NOMO-1 treated with DMSO at 0.1 percent for 48 hours (cell line): ENCODE results near the gene POLR2I.

Experiments used
- DNase-seq: peaks from one replicate; lab custom pipeline; 2025; ENCODE audit not compliant: unreplicated experiment; lab: John Stamatoyannopoulos, UW

POLR2I gene

GRCh38 chr19:36114721-36115452 is at the start of gene POLR2I:
POLR2I (minus strand) TSS chr19:36114875; CDS start chr19:36114856, 19 bp downstream.
- DNase-seq, result peak; percentile 100

GRCh38 chr19:36163813-36164212 is 49.1 kb upstream of the POLR2I start:
- no peak for DNase-seq

- DNase-seq, result no peak
These were observed 46.3 kb upstream of the POLR2I start for GRCh38 chr19:36160821-36161596.

GRCh38 chr19:36153126-36153525 is 38.5 kb upstream of the POLR2I start:
- DNase-seq, result no peak

GRCh38 chr19:36152352-36153091 is 37.8 kb upstream of the POLR2I start, which contains the start of gene COX7A1:
COX7A1 (minus strand) TSS chr19:36152447; CDS start chr19:36152407, 40 bp downstream.
- DNase-seq, result no peak

GRCh38 chr19:36152019-36152351 is 37.3 kb upstream of the POLR2I start:
- DNase-seq, result no peak

GRCh38 chr19:36151144-36152018 is 36.7 kb upstream of the POLR2I start:
- no peak for DNase-seq

- no peak for DNase-seq
These were observed 35.9 kb upstream of the POLR2I start for GRCh38 chr19:36150586-36150985.

- no peak for DNase-seq
These were observed 35.2 kb upstream of the POLR2I start for GRCh38 chr19:36149673-36150406.

GRCh38 chr19:36144624-36145023 is 29.9 kb upstream of the POLR2I start:
- no peak for DNase-seq

- no peak for DNase-seq
These were observed 27.8 kb upstream of the POLR2I start for GRCh38 chr19:36142496-36142895.

GRCh38 chr19:36142046-36142445 is 27.4 kb upstream of the POLR2I start:
- DNase-seq, result no peak

GRCh38 chr19:36141039-36141927 is 26.6 kb upstream of the POLR2I start:
- DNase-seq, result peak; percentile 73

- peak; percentile 46 for DNase-seq
These were observed 25.8 kb upstream of the POLR2I start for GRCh38 chr19:36140304-36141038.

GRCh38 chr19:36139473-36140303 is 25.0 kb upstream of the POLR2I start, which contains the start of gene CAPNS1:
CAPNS1 (plus strand) TSS chr19:36140066; CDS start chr19:36141012, 946 bp downstream.
- peak; percentile 92 for DNase-seq

- DNase-seq, result no peak
These were observed 24.4 kb upstream of the POLR2I start for GRCh38 chr19:36139120-36139472.

- DNase-seq, result no peak
These were observed 22.4 kb upstream of the POLR2I start for GRCh38 chr19:36136964-36137686.
